ENCODE measurements around the gene SH3BP5L. TPM values are rescaled to one million over a fixed set of nuclear protein-coding genes. Genes with fewer than 3 reads are reported as not detected.

The SH3BP5L gene
- total and polyA plus RNA-seq, 10 of the 15 experiments (the other 5 are each of a cell fraction or from before 2014, with no cell fraction given) = 1.1 to 22.8 (median 10.9) TPM

DNA sequence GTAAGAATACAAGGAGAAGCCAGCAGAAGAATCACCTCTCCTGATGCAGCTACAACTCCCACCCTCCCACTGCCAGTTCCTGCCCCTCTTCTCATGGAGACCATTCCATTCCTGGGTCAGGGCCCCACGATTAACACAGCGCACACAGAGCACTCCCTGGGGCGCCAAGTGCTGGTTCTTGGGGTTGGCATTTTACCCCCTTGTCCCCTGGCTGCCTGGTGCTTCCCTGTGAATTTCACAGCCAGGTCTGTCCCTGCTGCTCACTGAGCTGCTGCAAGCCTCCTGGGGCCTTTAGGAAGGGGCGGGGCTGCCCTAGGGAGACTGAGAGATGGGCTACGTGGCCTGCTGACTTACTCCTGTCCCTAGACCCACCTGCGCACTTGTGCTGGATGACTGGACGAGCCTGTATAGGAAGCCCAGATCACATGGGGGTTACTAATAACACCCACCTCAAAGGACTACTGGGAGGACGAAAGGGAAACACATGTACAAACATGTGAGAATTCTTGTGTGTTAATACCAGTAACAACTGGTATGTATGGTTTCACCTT, 17.1 kb upstream of the SH3BP5L start (continued):
- TF ChIP-seq, protein P1, sequence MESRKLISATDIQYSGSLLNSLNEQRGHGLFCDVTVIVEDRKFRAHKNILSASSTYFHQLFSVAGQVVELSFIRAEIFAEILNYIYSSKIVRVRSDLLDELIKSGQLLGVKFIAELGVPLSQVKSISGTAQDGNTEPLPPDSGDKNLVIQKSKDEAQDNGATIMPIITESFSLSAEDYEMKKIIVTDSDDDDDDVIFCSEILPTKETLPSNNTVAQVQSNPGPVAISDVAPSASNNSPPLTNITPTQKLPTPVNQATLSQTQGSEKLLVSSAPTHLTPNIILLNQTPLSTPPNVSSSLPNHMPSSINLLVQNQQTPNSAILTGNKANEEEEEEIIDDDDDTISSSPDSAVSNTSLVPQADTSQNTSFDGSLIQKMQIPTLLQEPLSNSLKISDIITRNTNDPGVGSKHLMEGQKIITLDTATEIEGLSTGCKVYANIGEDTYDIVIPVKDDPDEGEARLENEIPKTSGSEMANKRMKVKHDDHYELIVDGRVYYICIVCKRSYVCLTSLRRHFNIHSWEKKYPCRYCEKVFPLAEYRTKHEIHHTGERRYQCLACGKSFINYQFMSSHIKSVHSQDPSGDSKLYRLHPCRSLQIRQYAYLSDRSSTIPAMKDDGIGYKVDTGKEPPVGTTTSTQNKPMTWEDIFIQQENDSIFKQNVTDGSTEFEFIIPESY (IDR thresholded peaks at IDR 0.05) = no peak
- TF ChIP-seq SMC3 (IDR thresholded peaks at IDR 0.05; ENCODE audit: borderline replicate concordance, low read length) (no peak), MYB (IDR thresholded peaks at IDR 0.05; ENCODE audit: borderline replicate concordance, low read depth, low read length) (no peak), NR2C1 (IDR thresholded peaks at IDR 0.05) (no peak), SUZ12 (IDR thresholded peaks at IDR 0.05; ENCODE audit: unreplicated experiment) (no peak), BCL11A (IDR thresholded peaks at IDR 0.05; ENCODE audit: low read depth, low read length) (no peak), ZSCAN29 (IDR thresholded peaks at IDR 0.05) (no peak), FOXK2 (IDR thresholded peaks at IDR 0.05) (no peak), SPI1 (IDR thresholded peaks at IDR 0.05; ENCODE audit: borderline replicate concordance, insufficient read depth, low read depth, low read length) (no peak), POLR2AphosphoS5 (IDR thresholded peaks at IDR 0.05; ENCODE audit: low read length) (peak; percentile 51; the same call in 1 of the 2 replicates), CREB1 (IDR thresholded peaks at IDR 0.05; ENCODE audit: low read depth) (no peak), HCFC1 (IDR thresholded peaks at IDR 0.05; ENCODE audit: low read length) (no peak), ESRRA (IDR thresholded peaks at IDR 0.05; ENCODE audit: low read length) (no peak), ZNF622 (IDR thresholded peaks at IDR 0.05) (no peak), SP1 (IDR thresholded peaks at IDR 0.05; ENCODE audit: low read depth, low read length) (peak; percentile 23), CHD2 (IDR thresholded peaks at IDR 0.05; ENCODE audit: borderline replicate concordance, low read depth, low read length) (0 out of 2 replicates have a peak, but pooled peaks have one; percentile 38)
- TF ChIP-seq, protein P2, sequence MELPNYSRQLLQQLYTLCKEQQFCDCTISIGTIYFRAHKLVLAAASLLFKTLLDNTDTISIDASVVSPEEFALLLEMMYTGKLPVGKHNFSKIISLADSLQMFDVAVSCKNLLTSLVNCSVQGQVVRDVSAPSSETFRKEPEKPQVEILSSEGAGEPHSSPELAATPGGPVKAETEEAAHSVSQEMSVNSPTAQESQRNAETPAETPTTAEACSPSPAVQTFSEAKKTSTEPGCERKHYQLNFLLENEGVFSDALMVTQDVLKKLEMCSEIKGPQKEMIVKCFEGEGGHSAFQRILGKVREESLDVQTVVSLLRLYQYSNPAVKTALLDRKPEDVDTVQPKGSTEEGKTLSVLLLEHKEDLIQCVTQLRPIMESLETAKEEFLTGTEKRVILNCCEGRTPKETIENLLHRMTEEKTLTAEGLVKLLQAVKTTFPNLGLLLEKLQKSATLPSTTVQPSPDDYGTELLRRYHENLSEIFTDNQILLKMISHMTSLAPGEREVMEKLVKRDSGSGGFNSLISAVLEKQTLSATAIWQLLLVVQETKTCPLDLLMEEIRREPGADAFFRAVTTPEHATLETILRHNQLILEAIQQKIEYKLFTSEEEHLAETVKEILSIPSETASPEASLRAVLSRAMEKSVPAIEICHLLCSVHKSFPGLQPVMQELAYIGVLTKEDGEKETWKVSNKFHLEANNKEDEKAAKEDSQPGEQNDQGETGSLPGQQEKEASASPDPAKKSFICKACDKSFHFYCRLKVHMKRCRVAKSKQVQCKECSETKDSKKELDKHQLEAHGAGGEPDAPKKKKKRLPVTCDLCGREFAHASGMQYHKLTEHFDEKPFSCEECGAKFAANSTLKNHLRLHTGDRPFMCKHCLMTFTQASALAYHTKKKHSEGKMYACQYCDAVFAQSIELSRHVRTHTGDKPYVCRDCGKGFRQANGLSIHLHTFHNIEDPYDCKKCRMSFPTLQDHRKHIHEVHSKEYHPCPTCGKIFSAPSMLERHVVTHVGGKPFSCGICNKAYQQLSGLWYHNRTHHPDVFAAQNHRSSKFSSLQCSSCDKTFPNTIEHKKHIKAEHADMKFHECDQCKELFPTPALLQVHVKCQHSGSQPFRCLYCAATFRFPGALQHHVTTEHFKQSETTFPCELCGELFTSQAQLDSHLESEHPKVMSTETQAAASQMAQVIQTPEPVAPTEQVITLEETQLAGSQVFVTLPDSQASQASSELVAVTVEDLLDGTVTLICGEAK (IDR thresholded peaks at IDR 0.05; ENCODE audit: borderline replicate concordance) = peak; percentile 9; the same call in 1 of the 2 replicates
- TF ChIP-seq, protein P3, sequence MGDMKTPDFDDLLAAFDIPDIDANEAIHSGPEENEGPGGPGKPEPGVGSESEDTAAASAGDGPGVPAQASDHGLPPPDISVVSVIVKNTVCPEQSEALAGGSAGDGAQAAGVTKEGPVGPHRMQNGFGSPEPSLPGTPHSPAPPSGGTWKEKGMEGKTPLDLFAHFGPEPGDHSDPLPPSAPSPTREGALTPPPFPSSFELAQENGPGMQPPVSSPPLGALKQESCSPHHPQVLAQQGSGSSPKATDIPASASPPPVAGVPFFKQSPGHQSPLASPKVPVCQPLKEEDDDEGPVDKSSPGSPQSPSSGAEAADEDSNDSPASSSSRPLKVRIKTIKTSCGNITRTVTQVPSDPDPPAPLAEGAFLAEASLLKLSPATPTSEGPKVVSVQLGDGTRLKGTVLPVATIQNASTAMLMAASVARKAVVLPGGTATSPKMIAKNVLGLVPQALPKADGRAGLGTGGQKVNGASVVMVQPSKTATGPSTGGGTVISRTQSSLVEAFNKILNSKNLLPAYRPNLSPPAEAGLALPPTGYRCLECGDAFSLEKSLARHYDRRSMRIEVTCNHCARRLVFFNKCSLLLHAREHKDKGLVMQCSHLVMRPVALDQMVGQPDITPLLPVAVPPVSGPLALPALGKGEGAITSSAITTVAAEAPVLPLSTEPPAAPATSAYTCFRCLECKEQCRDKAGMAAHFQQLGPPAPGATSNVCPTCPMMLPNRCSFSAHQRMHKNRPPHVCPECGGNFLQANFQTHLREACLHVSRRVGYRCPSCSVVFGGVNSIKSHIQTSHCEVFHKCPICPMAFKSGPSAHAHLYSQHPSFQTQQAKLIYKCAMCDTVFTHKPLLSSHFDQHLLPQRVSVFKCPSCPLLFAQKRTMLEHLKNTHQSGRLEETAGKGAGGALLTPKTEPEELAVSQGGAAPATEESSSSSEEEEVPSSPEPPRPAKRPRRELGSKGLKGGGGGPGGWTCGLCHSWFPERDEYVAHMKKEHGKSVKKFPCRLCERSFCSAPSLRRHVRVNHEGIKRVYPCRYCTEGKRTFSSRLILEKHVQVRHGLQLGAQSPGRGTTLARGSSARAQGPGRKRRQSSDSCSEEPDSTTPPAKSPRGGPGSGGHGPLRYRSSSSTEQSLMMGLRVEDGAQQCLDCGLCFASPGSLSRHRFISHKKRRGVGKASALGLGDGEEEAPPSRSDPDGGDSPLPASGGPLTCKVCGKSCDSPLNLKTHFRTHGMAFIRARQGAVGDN (IDR thresholded peaks at IDR 0.05) = 0 out of 2 replicates have a peak, but pooled peaks have one; percentile 56
